GM23248 (cell line): Measurements from ENCODE around the gene AP1M1. TPM values are rescaled to one million over a fixed set of nuclear protein-coding genes. Genes with fewer than 3 reads are reported as not detected.
A peak's percentile ranks its signal among the peaks of the same experiment; 100 is the strongest.

Experiments
- DNase-seq: peaks from one replicate; pipeline ENCODE4 v3.0.0-alpha.2; 2015
- H2AFZ ChIP-seq: fragments of 200-600 bp; sonication (generic); 2 replicates; pipeline ENCODE4 v1.6.1; 2016; ENCODE audit warnings: antibody characterized with exemption
- H3F3A ChIP-seq: fragments of 200-600 bp; sonication (generic); 2 replicates; pipeline ENCODE4 v1.6.1; 2016; ENCODE audit warnings: mild to moderate bottlenecking, antibody characterized with exemption, mixed run types; ENCODE audit not compliant: insufficient read depth
- H3K27ac ChIP-seq: fragments of 200-600 bp; sonication (generic); 2 replicates; pipeline ENCODE4 v1.5.1; 2016; ENCODE audit warnings: mild to moderate bottlenecking
- H3K27me3 ChIP-seq: fragments of 200-600 bp; sonication (generic); replicated peaks from 2 replicates; pipeline ENCODE4 v1.6.1; 2016; ENCODE audit warnings: mild to moderate bottlenecking; ENCODE audit not compliant: insufficient read depth
- H3K36me3 ChIP-seq: fragments of 200-600 bp; sonication (generic); 2 replicates; pipeline ENCODE4 v1.6.1; 2016; ENCODE audit warnings: low read depth, mild to moderate bottlenecking
- H3K4me1 ChIP-seq: fragments of 200-600 bp; sonication (generic); 2 replicates; pipeline ENCODE4 v1.6.1; 2016; ENCODE audit warnings: mild to moderate bottlenecking; ENCODE audit not compliant: insufficient read depth
- H3K4me2 ChIP-seq: fragments of 200-600 bp; sonication (generic); one replicate; pipeline ENCODE4 v1.6.1; 2016; ENCODE audit warnings: mild to moderate bottlenecking; ENCODE audit not compliant: unreplicated experiment
- H3K4me3 ChIP-seq: fragments of 200-600 bp; sonication (generic); 2 replicates; pipeline ENCODE4 v1.5.1; 2016; ENCODE audit warnings: mild to moderate bottlenecking
- H3K79me2 ChIP-seq: fragments of 200-600 bp; sonication (generic); 2 replicates; pipeline ENCODE4 v1.6.1; 2016; ENCODE audit warnings: mild to moderate bottlenecking; ENCODE audit not compliant: insufficient read depth
- H3K9ac ChIP-seq: fragments of 200-600 bp; sonication (generic); 2 replicates; pipeline ENCODE4 v1.6.1; 2016; ENCODE audit warnings: mild to moderate bottlenecking
- H3K9me2 ChIP-seq: fragments of 200-600 bp; sonication (generic); 2 replicates; pipeline ENCODE4 v1.6.1; 2016; ENCODE audit warnings: mixed run types, mild to moderate bottlenecking, moderate library complexity; ENCODE audit not compliant: insufficient read depth
- H3K9me3 ChIP-seq: fragments of 200-600 bp; sonication (generic); one replicate; pipeline ENCODE4 v1.6.1; 2017; ENCODE audit warnings: low read depth
- H4K20me1 ChIP-seq: fragments of 200-600 bp; sonication (generic); 2 replicates; pipeline ENCODE4 v1.6.0; 2016; ENCODE audit not compliant: insufficient read depth
- EZH2 ChIP-seq: fragments of 200-600 bp; sonication (generic); IDR thresholded peaks from 2 replicates; pipeline ENCODE4 v1.6.1; 2018; ENCODE audit warnings: antibody characterized with exemption, mild to moderate bottlenecking; ENCODE audit not compliant: insufficient read depth, poor library complexity, severe bottlenecking
- EZH2phosphoT487 ChIP-seq: fragments of 200-600 bp; sonication (generic); IDR thresholded peaks from 2 replicates; pipeline ENCODE4 v1.6.1; 2018; ENCODE audit warnings: antibody characterized with exemption, moderate library complexity, mild to moderate bottlenecking, low read depth; ENCODE audit not compliant: insufficient read depth
- WGBS, 2 experiments: methylation state at CpG; one replicate each; pipeline ENCODE4 v1.1.6; 2015 to 2017; ENCODE audit warnings: low lambda C conversion rate in 2 of 2, low coverage in 1 of 2; ENCODE audit errors: missing lambda C conversion rate in 2 of 2; 5-methylcytosine and 5-hydroxymethylcytosine counted together
- in situ Hi-C: fragments of 300-500 bp; cut with MboI; formaldehyde crosslinking; loops from 2 replicates; pipeline ENCODE4 v1.15.0; 2020
- polyA plus RNA-seq: library from polyadenylated mRNA; unstranded; fragments of >200 nt; fragmentation: Nextera tagmentation; extraction: Ambion mirVana; gene quantifications from 2 replicates; pipeline ENCODE4 v1.2.1, GENCODE V29; 2016
- total RNA-seq: library from RNA; depleted of rRNA; stranded (reverse); fragments of >200 nt; shearing (Covaris generic); gene quantifications from 2 replicates; pipeline ENCODE4 v1.2.3, GENCODE V29; 2014

The AP1M1 gene
- total and polyA plus RNA-seq, 2 experiments from 2014 or later = 90.0 to 96.2 TPM

DNA sequence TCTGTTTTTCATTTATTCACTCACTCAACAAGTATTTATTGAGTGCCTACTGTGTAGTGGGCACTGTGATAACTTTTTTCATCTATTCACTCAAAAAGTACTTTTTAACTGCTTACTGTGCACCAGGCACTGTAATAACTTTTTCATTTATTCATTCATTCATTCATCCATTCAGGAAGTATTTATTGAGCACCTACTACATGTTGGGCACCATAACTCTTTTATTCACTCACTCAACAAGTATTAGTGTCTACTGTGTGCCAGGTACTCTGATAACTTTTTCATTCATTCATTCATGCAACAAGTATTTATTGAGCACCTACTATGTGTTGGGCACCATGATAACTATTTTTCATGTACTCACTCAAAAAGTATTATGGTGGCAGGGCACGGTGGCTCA lies 31.3 kb upstream of the AP1M1 start:
- no peak overlapping the region for H3K9ac ChIP-seq
- H3K4me2 ChIP-seq = no peak overlapping the region
- peaks cover 8% of the 10 kb centered on the region for H3F3A ChIP-seq
- H4K20me1 ChIP-seq = no peaks in the 10 kb centered on the region
- H2AFZ ChIP-seq = no peak overlapping the region
- no peak for DNase-seq
- H3K9me3 ChIP-seq = no peaks in the 10 kb centered on the region
- no peak overlapping the region for H3K4me3 ChIP-seq
- no peaks in the 10 kb centered on the region for H3K27me3 ChIP-seq
- peaks cover 3% of the 10 kb centered on the region for H3K4me1 ChIP-seq
- H3K36me3 ChIP-seq = no peaks in the 10 kb centered on the region
- in situ Hi-C loops = no loop called here
- TF ChIP-seq EZH2phosphoT487 (no peak), EZH2 (no peak)
- no peaks in the 10 kb centered on the region for H3K9me2 ChIP-seq
- no peaks in the 10 kb centered on the region for H3K79me2 ChIP-seq
- no peak overlapping the region for H3K27ac ChIP-seq
- 88 to 100% methylated on average over 1 of the region's 1 CpG for WGBS, 2 experiments

DNA sequence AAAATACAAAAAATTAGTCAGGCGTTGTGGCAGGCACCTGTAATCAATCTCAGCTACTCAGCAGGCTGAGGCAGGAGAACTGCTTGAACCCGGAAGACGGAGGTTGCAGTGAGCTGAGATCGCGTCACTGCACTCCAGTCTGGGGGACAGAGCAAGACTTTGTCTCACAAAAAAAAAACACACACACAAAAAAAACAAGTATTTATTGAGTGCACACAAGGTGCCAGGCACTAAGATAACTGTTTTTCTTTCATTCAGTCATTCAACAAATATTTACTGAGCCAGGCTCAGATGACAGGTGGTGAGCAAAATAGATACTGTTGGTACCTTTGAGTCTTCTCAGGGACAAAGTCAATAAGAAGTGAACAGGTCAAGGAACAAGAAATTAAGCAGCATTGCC lies 30.7 kb upstream of the AP1M1 start:
- H3K27ac ChIP-seq = no peak overlapping the region
- WGBS, 2 experiments = 82 to 88% methylated on average over 5 of the region's 5 CpGs
- no peaks in the 10 kb centered on the region for H3K9me2 ChIP-seq
- H3K27me3 ChIP-seq = no peaks in the 10 kb centered on the region
- no peak overlapping the region for H2AFZ ChIP-seq
- H3K4me2 ChIP-seq = no peak overlapping the region
- peaks cover 4% of the 10 kb centered on the region for H3F3A ChIP-seq
- no peak for TF ChIP-seq EZH2
- no peak for TF ChIP-seq EZH2phosphoT487
- H3K9ac ChIP-seq = no peak overlapping the region
- H3K36me3 ChIP-seq = no peaks in the 10 kb centered on the region
- no peaks in the 10 kb centered on the region for H3K9me3 ChIP-seq
- DNase-seq = no peak
- in situ Hi-C loops = no loop called here
- no peaks in the 10 kb centered on the region for H3K79me2 ChIP-seq
- H3K4me3 ChIP-seq = no peak overlapping the region
- H3K4me1 ChIP-seq = no peaks in the 10 kb centered on the region
- no peaks in the 10 kb centered on the region for H4K20me1 ChIP-seq

DNA sequence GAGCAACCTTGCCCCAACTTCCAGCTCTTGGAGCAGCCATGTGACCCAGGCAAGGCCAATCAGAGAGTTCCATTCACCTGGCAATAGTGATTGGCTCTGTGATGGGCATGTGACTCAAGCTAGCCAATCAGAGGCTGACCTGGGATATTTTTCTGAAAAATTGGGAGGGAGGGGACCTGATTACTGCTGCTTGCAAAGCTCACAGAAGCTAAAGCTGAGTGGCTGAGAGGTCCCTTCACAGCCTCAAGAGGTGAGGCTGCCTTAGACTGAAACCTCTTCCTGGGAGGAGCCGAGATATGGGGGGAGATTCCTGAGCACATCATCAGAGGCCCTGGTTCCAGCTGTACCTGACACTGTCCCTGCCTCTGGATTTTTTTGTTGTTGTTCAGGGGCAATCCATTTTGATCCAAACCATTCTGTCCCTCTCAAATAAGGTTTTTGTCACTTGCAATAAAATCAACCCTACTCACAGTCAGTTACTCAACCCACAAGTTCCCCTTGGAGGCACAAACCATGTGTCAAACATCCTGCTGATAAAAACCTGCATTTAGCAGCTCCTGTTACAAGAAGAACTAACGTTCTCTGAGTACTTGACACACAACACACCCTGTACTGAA lies 29.1 kb upstream of the AP1M1 start:
- Histone ChIP-seq H3K27ac (no peak overlapping the region), H4K20me1 (no peaks in the 10 kb centered on the region), H3K4me2 (no peak overlapping the region), H3K9me2 (no peaks in the 10 kb centered on the region), H3K4me1 (no peaks in the 10 kb centered on the region), H2AFZ (no peak overlapping the region), H3K9me3 (no peaks in the 10 kb centered on the region), H3F3A (no peaks in the 10 kb centered on the region), H3K27me3 (no peaks in the 10 kb centered on the region), H3K4me3 (no peak overlapping the region), H3K36me3 (no peaks in the 10 kb centered on the region), H3K79me2 (no peaks in the 10 kb centered on the region), H3K9ac (no peak overlapping the region)
- TF ChIP-seq EZH2 (no peak), EZH2phosphoT487 (no peak)
- peak; percentile 14 for DNase-seq
- in situ Hi-C loops = no loop called here
- WGBS, 2 experiments = 51 to 57% methylated on average over 2 of the region's 2 CpGs

DNA sequence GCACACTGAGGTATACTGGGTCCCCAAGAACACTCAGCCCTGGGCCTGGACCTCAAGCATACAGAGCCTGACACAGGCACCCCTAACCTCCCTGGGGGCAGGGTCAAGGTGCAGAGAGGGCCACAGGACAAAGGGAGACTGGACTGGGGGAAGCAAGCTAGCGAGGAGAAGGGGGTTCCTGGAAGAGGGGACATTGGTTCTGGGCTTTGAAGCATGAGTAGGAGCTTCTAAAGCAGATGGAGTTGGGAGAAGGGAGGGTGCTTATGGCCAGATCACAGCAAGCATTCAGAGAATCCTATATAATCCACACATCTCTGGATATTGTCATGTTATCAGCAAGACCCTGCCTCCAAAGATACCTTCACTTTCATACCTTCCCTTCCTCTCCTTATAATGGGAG lies 27.6 kb upstream of the AP1M1 start:
- no peak for TF ChIP-seq EZH2phosphoT487
- no peak for TF ChIP-seq EZH2
- H4K20me1 ChIP-seq = no peaks in the 10 kb centered on the region
- no peak overlapping the region for H3K4me3 ChIP-seq
- DNase-seq = no peak
- 87 to 90% methylated on average over 1 of the region's 1 CpG for WGBS, 2 experiments
- no peaks in the 10 kb centered on the region for H3K9me3 ChIP-seq
- no peaks in the 10 kb centered on the region for H3F3A ChIP-seq
- no peak overlapping the region for H3K27ac ChIP-seq
- no peaks in the 10 kb centered on the region for H3K79me2 ChIP-seq
- no peak overlapping the region for H2AFZ ChIP-seq
- H3K9me2 ChIP-seq = no peaks in the 10 kb centered on the region
- H3K4me2 ChIP-seq = no peak overlapping the region
- H3K4me1 ChIP-seq = no peaks in the 10 kb centered on the region
- H3K9ac ChIP-seq = no peak overlapping the region
- H3K36me3 ChIP-seq = no peaks in the 10 kb centered on the region
- in situ Hi-C loops = no loop called here
- H3K27me3 ChIP-seq = no peaks in the 10 kb centered on the region
